Body of pancreas (tissue), 4 donors: ENCODE measurements around the gene SCN7A.

Experiments
- CTCF ChIP-seq, 7 experiments: fragments of 450-650 bp in 4 of 7; fragments of 200-600 bp in 3 of 7; sonication (generic) in 3 of 7; IDR thresholded peaks; one replicate each; pipeline ENCODE4 v1.5.1; 2016 to 2019; ENCODE audit warnings: antibody characterized with exemption in 7 of 7
- POLR2A ChIP-seq, 3 donors: fragments of 450-650 bp; IDR thresholded peaks; one replicate each; pipeline ENCODE4 v1.6.1; 2016; ENCODE audit warnings: antibody characterized with exemption in 3 of 3, mild to moderate bottlenecking in 2 of 3

GRCh38 chr2:166375736-166376487, 118.1 kb downstream of the SCN7A start, which contains the start of gene SCN9A:
- TF ChIP-seq POLR2A (IDR thresholded peaks at IDR 0.05) (peak; percentile 16 to 59 (median 49)), CTCF (IDR thresholded peaks at IDR 0.05) (peak in 2 of 7 experiments; percentile 32 to 38)
